K562 (cell line): ENCODE measurements around the gene HMGA1. TPM values are rescaled to one million over a fixed set of nuclear protein-coding genes. Genes with fewer than 3 reads are reported as not detected.

Experiments
- CEBPB ChIP-seq: fragments of 450-650 bp; IDR thresholded peaks from 2 replicates; pipeline ENCODE4 v1.6.1; 2016; ENCODE audit warnings: missing genetic modification characterization, missing compliant biosample characterization
- CHCHD3 ChIP-seq: fragments of 250-450 bp; sonication (Bioruptor Pico); IDR thresholded peaks from 2 replicates; pipeline ENCODE4 v2.1.2; 2022; ENCODE audit warnings: mild to moderate bottlenecking
- CHD4 ChIP-seq: fragments of 200-600 bp; sonication (generic); IDR thresholded peaks from 3 replicates; pipeline ENCODE4 v1.6.1; 2012; ENCODE audit warnings: low read depth, mild to moderate bottlenecking, mixed read lengths, low read length, inconsistent platforms; ENCODE audit not compliant: insufficient read depth, insufficient replicate concordance, poor library complexity, severe bottlenecking
- CREB3L1 ChIP-seq: fragments of 450-650 bp; IDR thresholded peaks from 2 replicates; pipeline ENCODE4 v1.6.1; 2014; ENCODE audit warnings: low read depth, mild to moderate bottlenecking, moderate library complexity, borderline replicate concordance
- JUND ChIP-seq, 2 experiments: IDR thresholded peaks; 2 replicates in 1 of 2; 3 replicates in 1 of 2; pipeline ENCODE4 v1.6.1; 2011; ENCODE audit warnings: borderline replicate concordance in 2 of 2, low read depth in 2 of 2, low read length in 2 of 2, improper control_type of control experiment in 1 of 2, missing biosample characterization in 1 of 2, missing genetic modification characterization in 1 of 2, missing genetic modification reagents in 1 of 2
- KLF16 ChIP-seq: IDR thresholded peaks from 2 replicates; pipeline ENCODE4 v1.6.1; 2016; ENCODE audit warnings: antibody characterized with exemption
- L3MBTL2 ChIP-seq: fragments of 450-650 bp; IDR thresholded peaks from 2 replicates; pipeline ENCODE4 v1.6.1; 2016; ENCODE audit warnings: mild to moderate bottlenecking, moderate library complexity
- MAFG ChIP-seq: fragments of 450-650 bp; conservative IDR thresholded peaks from 2 replicates; pipeline ENCODE4 v1.6.1; 2016; ENCODE audit warnings: missing genetic modification characterization, missing compliant biosample characterization
- NR4A1 ChIP-seq, 2 experiments: fragments of 250-450 bp in 1 of 2; fragments of 450-650 bp in 1 of 2; sonication (Bioruptor Pico) in 1 of 2; IDR thresholded peaks; 2 replicates each; pipeline versions ENCODE4 v1.4.0 to v1.6.1; 2016 to 2020; ENCODE audit warnings: mild to moderate bottlenecking in 2 of 2, missing compliant biosample characterization in 1 of 2, missing genetic modification characterization in 1 of 2, moderate library complexity in 1 of 2
- POLR2A ChIP-seq: fragments of 450-650 bp; conservative IDR thresholded peaks from 2 replicates; pipeline ENCODE4 v1.6.1; 2016
- POLR3A ChIP-seq: IDR thresholded peaks from 2 replicates; pipeline ENCODE4 v1.6.1; 2011; ENCODE audit warnings: borderline replicate concordance, mild to moderate bottlenecking, moderate library complexity; ENCODE audit not compliant: insufficient read length, insufficient read depth; ENCODE audit errors: extremely low read depth
- RBM14 ChIP-seq: fragments of 200-400 bp; formaldehyde crosslinking; IDR thresholded peaks from 2 replicates; pipeline ENCODE4 v1.6.1; 2018; ENCODE audit warnings: low read depth, mild to moderate bottlenecking, low read length, moderate library complexity, borderline replicate concordance; ENCODE audit not compliant: insufficient read depth
- SP2 ChIP-seq: IDR thresholded peaks from 2 replicates; pipeline ENCODE4 v1.6.1; 2011; ENCODE audit warnings: mild to moderate bottlenecking, low read depth, low read length, moderate library complexity; ENCODE audit not compliant: poor library complexity, severe bottlenecking; ENCODE audit errors: extremely low read depth
- TCF7L2 ChIP-seq: fragments of 150-350 bp; IDR thresholded peaks from 2 replicates; pipeline ENCODE4 v1.6.1; 2016; ENCODE audit warnings: low read depth, mild to moderate bottlenecking, low read length, moderate library complexity
- ZNF282 ChIP-seq: sonication (generic); formaldehyde crosslinking; IDR thresholded peaks from 2 replicates; pipeline ENCODE4 v1.8.1; 2023; ENCODE audit warnings: missing genetic modification reagents
- ZNF449 ChIP-seq: fragments of 250-450 bp; sonication (Bioruptor Pico); IDR thresholded peaks from 2 replicates; pipeline ENCODE4 v1.8.0; 2022; ENCODE audit warnings: moderate library complexity, mild to moderate bottlenecking, inconsistent platforms
- ZNF609 ChIP-seq: sonication (generic); formaldehyde crosslinking; IDR thresholded peaks from 2 replicates; pipeline ENCODE4 v1.8.1; 2023; ENCODE audit warnings: missing genetic modification reagents, mild to moderate bottlenecking, borderline replicate concordance
- ZSCAN29 ChIP-seq: fragments of 450-650 bp; IDR thresholded peaks from 2 replicates; pipeline ENCODE4 v1.6.1; 2017
- polyA plus RNA-seq, 8 experiments: library from polyadenylated mRNA; depleted of rRNA in 4 of 8; stranded (reverse) in 5 of 8; unstranded in 3 of 8; fragments of >200 nt; fragmentation: Nextera tagmentation in 2 of 8; fragmentation: Illumina TruSeq in 1 of 8; extraction: Ambion mirVana in 2 of 8; extraction: Trizol in 1 of 8; gene quantifications; 2 replicates each; pipeline versions ENCODE4 v1.2.1 to v1.2.3, GENCODE V29; 2011 to 2014; ENCODE audit warnings: inconsistent platforms in 1 of 8, missing spikeins in 1 of 8
- total RNA-seq, 7 experiments: library from RNA; depleted of rRNA in 6 of 7; stranded (reverse); fragments of >200 nt in 6 of 7; fragmentation: Illumina TruSeq in 2 of 7; extraction: Trizol in 2 of 7; gene quantifications; 2 replicates each; pipeline versions ENCODE4 v1.2.1 to v1.2.3, GENCODE V29; 2011 to 2021; ENCODE audit warnings: low replicate concordance in 1 of 7

Gene HMGA1
- total and polyA plus RNA-seq, 9 of the 15 experiments (the other 6 are each of a cell fraction or from before 2014, with no cell fraction given), result 27.8 to 1,947 (median 594) TPM

GRCh38 chr6:34196116-34196832 is 40.4 kb upstream of the HMGA1 start (continued):
- peak; percentile 64; the same call in 1 of the 2 replicates for TF ChIP-seq NR4A1 (CRISPR knock-in tag; IDR thresholded peaks at IDR 0.05)
- TF ChIP-seq NR4A1 (tag; IDR thresholded peaks at IDR 0.05), result peak; percentile 84
- 0 out of 2 replicates have a peak, but pooled peaks have one; percentile 11 for TF ChIP-seq CHCHD3
- peak; percentile 36 for TF ChIP-seq CHD4
- TF ChIP-seq ZSCAN29, result peak; percentile 66; the same call in 1 of the 2 replicates
- peak; percentile 64 for TF ChIP-seq JUND (IDR thresholded peaks at IDR 0.05; ENCODE audit: borderline replicate concordance, low read depth, low read length)
- TF ChIP-seq JUND (tag; IDR thresholded peaks at IDR 0.05; ENCODE audit: borderline replicate concordance, low read depth, low read length), result peak; percentile 54; the same call in 1 of the 3 replicates
- TF ChIP-seq L3MBTL2, result peak; percentile 82
- 0 out of 2 replicates have a peak, but pooled peaks have one; percentile 44 for TF ChIP-seq CREB3L1
- no peak for TF ChIP-seq TCF7L2
- no peak for TF ChIP-seq POLR3A
- 0 out of 2 replicates have a peak, but pooled peaks have one; percentile 59 for TF ChIP-seq KLF16
- TF ChIP-seq CEBPB (tag), result no peak
- peak; percentile 94 for TF ChIP-seq ZNF282 (CRISPR knock-in tag)
- no peak for TF ChIP-seq RBM14
- no peak for TF ChIP-seq MAFG (tag)
- peak; percentile 11 for TF ChIP-seq SP2
- TF ChIP-seq POLR2A, result peak; percentile 62
- 0 out of 2 replicates have a peak, but pooled peaks have one; percentile 50 for TF ChIP-seq ZNF609 (CRISPR knock-in tag)
- no peak for TF ChIP-seq ZNF449 (CRISPR knock-in tag)
